ENCODE data around the gene PTP4A2. TPM values are rescaled to one million over a fixed set of nuclear protein-coding genes. Genes with fewer than 3 reads are reported as not detected.
A peak's percentile ranks its signal among the peaks of the same experiment; 100 is the strongest.
"Not testable (repeated sequence)": the region's sequence is repeated elsewhere in the genome, so short reads cannot be mapped to it uniquely, and the experiment has no call there.

The PTP4A2 gene
- total RNA-seq, 2 experiments from 2014 or later: 334 to 347 TPM

DNA sequence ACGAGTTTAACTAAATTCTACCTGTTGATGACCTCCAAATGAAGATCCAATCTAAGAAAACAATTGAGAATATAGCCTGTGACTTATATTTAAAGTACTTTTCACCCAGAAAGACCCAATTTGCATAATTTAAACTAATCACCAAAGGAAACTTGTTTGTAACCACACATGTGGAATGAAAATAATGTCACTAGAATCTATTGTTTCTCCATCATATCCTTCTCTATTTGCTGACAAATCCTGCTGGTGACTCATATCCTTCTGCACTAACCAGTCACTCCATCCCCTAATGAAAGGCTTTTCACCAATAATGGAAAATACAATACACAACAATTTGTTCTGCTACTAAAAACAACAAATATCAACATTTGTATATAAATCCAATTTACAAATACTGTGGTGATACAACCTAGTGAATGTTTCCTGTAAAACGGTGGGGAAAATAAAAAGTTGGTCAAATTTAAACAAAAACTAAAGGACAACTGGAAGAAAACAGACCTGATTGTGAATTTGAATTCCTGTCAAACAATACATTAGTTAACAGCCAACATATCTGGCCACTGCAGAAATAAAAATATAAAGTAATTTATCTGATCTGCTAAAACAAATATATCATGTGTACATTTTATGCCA is 6.5 kb downstream of the PTP4A2 start:
- Mint-ChIP-seq H3K9me3 (no peaks in the 10 kb centered on the region), H3K36me3 (ENCODE audit: low read depth) (peaks cover 52% of the 10 kb centered on the region), H3K27ac (peak overlapping the region; percentile 93), H3K4me1 (peaks cover 89% of the 10 kb centered on the region), H3K4me3 (peak overlapping the region; percentile 89), H3K27me3 (no peaks in the 10 kb centered on the region)
- POLR2A ChIA-PET: interaction anchor here (0.5 to 1.1 kb wide), 2 partner anchors 19 to 122 kb away, joined by 3 read pairs; no protein-coding TSS in a partner anchor
- CTCF ChIA-PET: interaction anchor here (1.2 to 14.9 kb wide), 3 partner anchors 8 to 32 kb away, joined by 4 to 371 read pairs (median 12); no protein-coding TSS in a partner anchor
- DNase-seq: no peak

DNA sequence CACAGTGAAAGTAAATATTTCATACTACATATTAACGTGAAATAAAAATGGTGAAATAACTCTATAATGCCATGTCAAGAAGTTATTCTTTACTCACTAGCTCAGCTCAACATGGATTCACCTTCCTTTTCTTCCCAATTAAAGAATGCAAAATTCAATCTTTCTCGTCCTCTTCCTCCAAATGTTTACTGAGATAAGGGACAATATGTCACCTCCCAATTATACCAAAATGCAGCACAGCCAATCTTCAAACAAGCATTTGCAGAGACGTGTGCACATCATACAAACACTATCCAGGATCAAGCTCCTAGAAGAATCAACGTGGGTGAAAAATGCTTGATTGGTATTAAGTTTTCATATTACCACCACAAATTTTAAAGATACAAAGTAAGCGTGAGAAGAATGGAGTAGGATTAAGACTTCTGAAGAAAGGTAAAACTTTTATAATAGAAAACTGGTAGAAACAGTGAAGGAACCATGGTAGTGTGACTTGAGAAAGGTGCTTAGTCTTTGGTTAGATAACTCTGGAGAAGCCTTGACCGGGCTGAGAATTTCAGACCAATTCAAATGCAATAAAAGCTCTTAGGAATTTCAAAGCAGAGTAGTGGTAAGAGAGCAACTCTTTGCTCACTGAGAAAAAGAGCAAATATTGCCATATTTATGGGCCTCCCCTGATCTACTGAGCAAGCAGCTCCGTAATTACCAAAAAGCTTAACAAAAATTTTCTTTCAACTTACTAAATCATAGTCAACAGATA is 7.2 kb downstream of the PTP4A2 start:
- ChIA-PET POLR2A (interaction anchor here (0.5 to 1.1 kb wide), 2 partner anchors 18 to 123 kb away, joined by 3 read pairs; no protein-coding TSS in a partner anchor), CTCF (interaction anchor here (0.5 to 2.3 kb wide), 5 partner anchors 7 to 220 kb away, joined by 3 to 12 read pairs (median 4); partner anchors contain the start of gene PTP4A2)
- Mint-ChIP-seq H3K4me3 (peak overlapping the region; percentile 89), H3K36me3 (ENCODE audit: low read depth) (peaks cover 46% of the 10 kb centered on the region), H3K27ac (peak overlapping the region; percentile 93), H3K27me3 (no peaks in the 10 kb centered on the region), H3K9me3 (no peaks in the 10 kb centered on the region), H3K4me1 (peaks cover 89% of the 10 kb centered on the region)
- DNase-seq: no peak

DNA sequence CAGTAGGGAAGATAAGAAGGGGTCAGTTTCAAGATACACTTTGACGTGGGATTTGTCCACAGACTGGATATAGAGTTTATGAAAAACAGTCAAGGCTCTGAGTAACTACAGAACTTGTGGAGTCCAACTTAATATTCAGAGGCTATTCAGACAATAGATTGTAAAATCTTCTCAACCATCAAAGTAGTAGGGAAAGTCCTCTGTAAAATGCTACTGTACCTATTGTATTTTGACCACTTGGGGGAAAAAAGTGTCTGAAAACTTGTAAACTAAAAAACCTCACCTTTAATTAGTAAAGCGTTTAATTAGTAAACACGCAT is 10.5 kb downstream of the PTP4A2 start:
- CTCF ChIA-PET: interaction anchor here (0.7 to 1.8 kb wide), 6 partner anchors 8 to 65 kb away, joined by 3 to 8 read pairs (median 4); partner anchors contain the start of gene PTP4A2
- Mint-ChIP-seq H3K36me3 (ENCODE audit: low read depth) (peaks cover 38% of the 10 kb centered on the region), H3K27me3 (no peaks in the 10 kb centered on the region)

GRCh38 chr1:31926853-31927660 is 11.1 kb downstream of the PTP4A2 start:
- Mint-ChIP-seq H3K4me1 (peaks cover 87% of the 10 kb centered on the region), H3K27me3 (no peaks in the 10 kb centered on the region), H3K9me3 (no peaks in the 10 kb centered on the region), H3K4me3 (peak overlapping the region; percentile 47), H3K36me3 (ENCODE audit: low read depth) (peaks cover 39% of the 10 kb centered on the region), H3K27ac (peak overlapping the region; percentile 74)
- CTCF ChIA-PET: interaction anchor here (0.7 to 1.8 kb wide), 9 partner anchors 8 to 66 kb away, joined by 3 to 9 read pairs (median 4); partner anchors contain the start of gene PTP4A2
- no peak for DNase-seq
- POLR2A ChIA-PET: interaction anchor here (0.6 kb wide), 1 partner anchor 83 kb away, joined by 3 read pairs; no protein-coding TSS in a partner anchor

More for the DNA sequence above, 10.5 kb downstream of the PTP4A2 start:
- peak overlapping the region; percentile 71 for H3K27ac Mint-ChIP-seq
- H3K9me3 Mint-ChIP-seq: no peaks in the 10 kb centered on the region
- DNase-seq: no peak
- POLR2A ChIA-PET: interaction anchor here (0.6 kb wide), 1 partner anchor 83 kb away, joined by 3 read pairs; no protein-coding TSS in a partner anchor
- H3K4me1 Mint-ChIP-seq: peaks cover 87% of the 10 kb centered on the region
- peak overlapping the region; percentile 47 for H3K4me3 Mint-ChIP-seq

- H3K27me3 Mint-ChIP-seq: no peaks in the 10 kb centered on the region
- POLR2A ChIA-PET: interaction anchor here (0.6 to 1.5 kb wide), 2 partner anchors 9 to 13 kb away, joined by 3 to 4 read pairs; no protein-coding TSS in a partner anchor
- H3K4me3 Mint-ChIP-seq: peak overlapping the region; percentile 47
- peaks cover 38% of the 10 kb centered on the region for H3K36me3 Mint-ChIP-seq (ENCODE audit: low read depth)
- peak overlapping the region; percentile 74 for H3K27ac Mint-ChIP-seq
- DNase-seq: no peak
- H3K9me3 Mint-ChIP-seq: no peaks in the 10 kb centered on the region
- CTCF ChIA-PET: interaction anchor here (0.8 to 1.8 kb wide), 10 partner anchors 8 to 66 kb away, joined by 3 to 9 read pairs (median 4); partner anchors contain the start of gene PTP4A2
- H3K4me1 Mint-ChIP-seq: peaks cover 87% of the 10 kb centered on the region
Observed at GRCh38 chr1:31926252-31926651, 11.9 kb downstream of the PTP4A2 start.

- H3K27me3 Mint-ChIP-seq, DNase-seq, H3K9me3 Mint-ChIP-seq: not testable (repeated sequence)
- Mint-ChIP-seq H3K36me3 (ENCODE audit: low read depth) (peaks cover 40% of the 10 kb centered on the region), H3K27ac (peak overlapping the region; percentile 74), H3K4me1 (peaks cover 87% of the 10 kb centered on the region), H3K4me3 (peak overlapping the region; percentile 69)
- ChIA-PET CTCF (interaction anchor here (0.8 to 1.8 kb wide), 7 partner anchors 8 to 38 kb away, joined by 3 to 9 read pairs (median 7); partner anchors contain the start of gene PTP4A2), POLR2A (interaction anchor here (0.6 to 1.5 kb wide), 3 partner anchors 10 to 14 kb away, joined by 3 to 4 read pairs (median 4); no protein-coding TSS in a partner anchor)
Observed at GRCh38 chr1:31925824-31926223, 12.3 kb downstream of the PTP4A2 start.

DNA sequence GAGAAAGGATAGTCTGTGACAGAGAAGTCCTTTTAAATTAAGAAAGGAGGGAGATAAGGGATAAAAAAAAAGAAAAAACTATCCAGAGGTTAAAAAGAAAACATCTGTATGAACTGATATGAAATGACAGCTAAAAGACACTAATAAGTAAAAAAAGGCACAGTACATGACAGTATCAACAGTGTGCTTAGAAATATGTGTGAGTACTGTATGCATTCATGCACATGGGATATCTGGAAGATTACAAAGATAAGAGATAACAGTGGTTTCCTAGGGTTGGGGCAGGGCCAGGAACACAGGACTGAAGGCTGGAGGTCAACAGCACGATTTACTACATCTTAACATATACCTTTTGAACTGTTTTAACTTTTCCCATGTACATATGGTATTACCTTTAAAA is 13.3 kb downstream of the PTP4A2 start:
- Mint-ChIP-seq H3K36me3 (ENCODE audit: low read depth) (peaks cover 36% of the 10 kb centered on the region), H3K9me3 (no peaks in the 10 kb centered on the region), H3K27me3 (no peaks in the 10 kb centered on the region), H3K4me1 (peaks cover 82% of the 10 kb centered on the region), H3K4me3 (peak overlapping the region; percentile 69), H3K27ac (peak overlapping the region; percentile 69)
- ChIA-PET POLR2A (interaction anchor here (1.5 kb wide), 1 partner anchor 11 kb away, joined by 3 read pairs; no protein-coding TSS in a partner anchor), CTCF (interaction anchor here (1.0 to 2.8 kb wide), 6 partner anchors 9 to 39 kb away, joined by 3 to 10 read pairs (median 4); partner anchors contain the start of gene PTP4A2)
- DNase-seq: no peak

GRCh38 chr1:31923901-31924535 is 14.2 kb downstream of the PTP4A2 start:
- CTCF ChIA-PET: interaction anchor here (1.0 to 2.8 kb wide), 12 partner anchors 8 to 93 kb away, joined by 3 to 10 read pairs (median 4); partner anchors contain the start of gene PTP4A2
- peaks cover 41% of the 10 kb centered on the region for H3K36me3 Mint-ChIP-seq (ENCODE audit: low read depth)
- peak overlapping the region; percentile 37 for H3K27ac Mint-ChIP-seq
- POLR2A ChIA-PET: no interaction called here
- H3K27me3 Mint-ChIP-seq: no peaks in the 10 kb centered on the region
- no peaks in the 10 kb centered on the region for H3K9me3 Mint-ChIP-seq
- DNase-seq: no peak
- H3K4me1 Mint-ChIP-seq: peaks cover 84% of the 10 kb centered on the region
- H3K4me3 Mint-ChIP-seq: peak overlapping the region; percentile 35

GRCh38 chr1:31920956-31921355 is 17.2 kb downstream of the PTP4A2 start:
- Mint-ChIP-seq H3K9me3 (no peaks in the 10 kb centered on the region), H3K36me3 (ENCODE audit: low read depth) (peaks cover 50% of the 10 kb centered on the region), H3K27me3 (no peaks in the 10 kb centered on the region), H3K4me3 (no peak overlapping the region), H3K27ac (peak overlapping the region; percentile 39), H3K4me1 (peaks cover 73% of the 10 kb centered on the region)
- ChIA-PET CTCF (interaction anchor here (0.7 to 1.4 kb wide), 3 partner anchors 19 to 107 kb away, joined by 3 to 5 read pairs (median 3); no protein-coding TSS in a partner anchor), POLR2A (no interaction called here)
- no peak for DNase-seq

GRCh38 chr1:31919591-31919990 is 18.6 kb downstream of the PTP4A2 start:
- H3K36me3 Mint-ChIP-seq (ENCODE audit: low read depth): peaks cover 59% of the 10 kb centered on the region
- H3K4me1 Mint-ChIP-seq: peaks cover 70% of the 10 kb centered on the region
- POLR2A ChIA-PET: no interaction called here
- no peak overlapping the region for H3K27ac Mint-ChIP-seq
- CTCF ChIA-PET: interaction anchor here (0.9 kb wide), 1 partner anchor 104 kb away, joined by 6 read pairs; the partner anchor contains the start of gene SPOCD1
- DNase-seq: no peak
- no peaks in the 10 kb centered on the region for H3K9me3 Mint-ChIP-seq
- H3K4me3 Mint-ChIP-seq: no peak overlapping the region
- no peaks in the 10 kb centered on the region for H3K27me3 Mint-ChIP-seq

DNA sequence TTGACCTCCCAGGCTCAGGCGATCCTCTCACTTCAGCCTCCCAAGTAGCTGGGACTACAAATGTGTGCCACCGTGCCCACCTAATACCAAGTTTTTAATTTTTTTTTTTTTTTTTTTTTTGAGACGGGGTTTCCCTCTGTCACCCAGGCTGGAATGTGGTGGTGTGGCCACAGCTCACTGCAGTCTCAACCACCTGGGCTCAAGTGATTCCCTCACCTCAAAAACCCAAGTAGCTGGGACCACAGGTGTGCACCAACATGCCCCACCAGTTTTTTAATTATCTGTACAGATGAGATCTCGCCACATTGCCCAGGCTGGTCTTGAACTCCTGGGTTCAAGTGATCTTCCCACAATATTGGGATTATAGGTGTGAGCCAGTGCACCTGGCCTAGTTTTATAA is 22.7 kb downstream of the PTP4A2 start:
- no peaks in the 10 kb centered on the region for H3K9me3 Mint-ChIP-seq
- peaks cover 74% of the 10 kb centered on the region for H3K36me3 Mint-ChIP-seq (ENCODE audit: low read depth)
- ChIA-PET CTCF (interaction anchor here (0.9 to 1.5 kb wide), 7 partner anchors 10 to 126 kb away, joined by 3 to 4 read pairs (median 4); no protein-coding TSS in a partner anchor), POLR2A (interaction anchor here (0.6 kb wide), 1 partner anchor 351 kb away, joined by 3 read pairs; no protein-coding TSS in a partner anchor)
- no peak for DNase-seq
- H3K27me3 Mint-ChIP-seq: no peaks in the 10 kb centered on the region
- H3K4me1 Mint-ChIP-seq: peaks cover 72% of the 10 kb centered on the region
- no peak overlapping the region for H3K4me3 Mint-ChIP-seq
- H3K27ac Mint-ChIP-seq: no peak overlapping the region
